SK-N-SH (cell line): ENCODE measurements around the gene OR2M5. TPM values are rescaled to one million over a fixed set of nuclear protein-coding genes. Genes with fewer than 3 reads are reported as not detected.

Experiments
- CTCF ChIA-PET: fragments of 300-600, 350-600 bp; formaldehyde crosslinking; extraction: SDS; loops from one replicate; lab custom pipeline; 2021; lab: Yijun Ruan, JAX
- POLR2A ChIA-PET: fragments of 350-600 bp; sonication (Branson Sonifier 250); formaldehyde crosslinking; extraction: SDS; loops from one replicate; lab custom pipeline; 2020; ENCODE audit warnings: antibody characterized with exemption, inconsistent platforms; lab: Yijun Ruan, JAX
- DNase-seq: peaks from one replicate; pipeline ENCODE4 v3.0.0; 2012
- H2AFZ ChIP-seq: fragments of 200-600 bp; sonication (generic); 2 replicates; pipeline ENCODE4 v1.8.1; 2016; ENCODE audit warnings: antibody characterized with exemption, mild to moderate bottlenecking, low read depth
- H3F3A ChIP-seq: fragments of 200-600 bp; sonication (generic); replicated peaks from 2 replicates; pipeline ENCODE3; 2016; ENCODE audit warnings: antibody characterized with exemption, mild to moderate bottlenecking; ENCODE audit not compliant: insufficient read depth
- H3K27ac ChIP-seq, 2 experiments: fragments of 200-500 bp in 1 of 2; fragments of 200-600 bp in 1 of 2; sonication (Bioruptor generic) in 1 of 2; sonication (generic), shearing (Covaris generic) in 1 of 2; 2 replicates each; pipeline versions ENCODE4 v1.5.1 to v1.6.1; 2014 to 2016; ENCODE audit warnings: low read depth in 2 of 2, inconsistent platforms in 1 of 2, low read length in 1 of 2, mild to moderate bottlenecking in 1 of 2, mixed read lengths in 1 of 2
- H3K27me3 ChIP-seq: fragments of 200-600 bp; sonication (generic), shearing (Covaris generic); 2 replicates; pipeline ENCODE4 v1.6.1; 2016; ENCODE audit warnings: mixed run types; ENCODE audit not compliant: insufficient read depth
- H3K36me3 ChIP-seq, 2 experiments: fragments of 200-500 bp in 1 of 2; fragments of 200-600 bp in 1 of 2; sonication (Bioruptor generic) in 1 of 2; sonication (generic) in 1 of 2; replicated peaks in 1 of 2; 2 replicates each; pipeline versions ENCODE3 to v1.5.1; 2014 to 2016; ENCODE audit warnings: low read length in 1 of 2, mild to moderate bottlenecking in 1 of 2; ENCODE audit not compliant: insufficient read depth in 2 of 2, control insufficient read depth in 1 of 2
- H3K4me1 ChIP-seq, 2 experiments: fragments of 200-500 bp in 1 of 2; fragments of 200-600 bp in 1 of 2; sonication (Bioruptor generic) in 1 of 2; sonication (generic), shearing (Covaris generic) in 1 of 2; 2 replicates each; pipeline versions ENCODE4 v1.5.1 to v1.6.1; 2014 to 2016; ENCODE audit warnings: low read depth in 1 of 2, low read length in 1 of 2, mixed run types in 1 of 2; ENCODE audit not compliant: insufficient read depth in 2 of 2, control insufficient read depth in 1 of 2
- H3K4me2 ChIP-seq: fragments of 200-600 bp; sonication (generic), shearing (Covaris generic); 2 replicates; pipeline ENCODE4 v1.6.1; 2017; ENCODE audit warnings: mixed run types
- H3K4me3 ChIP-seq, 2 experiments: fragments of 200-500 bp in 1 of 2; fragments of 200-600 bp in 1 of 2; sonication (Bioruptor generic) in 1 of 2; sonication (generic), shearing (Covaris generic) in 1 of 2; 2 replicates each; pipeline versions ENCODE4 v1.5.1 to v1.8.1; 2014 to 2016; ENCODE audit warnings: low read depth in 2 of 2, inconsistent platforms in 1 of 2, low read length in 1 of 2, mild to moderate bottlenecking in 1 of 2, mixed read lengths in 1 of 2, moderate library complexity in 1 of 2
- H3K79me2 ChIP-seq: fragments of 200-600 bp; sonication (generic); 2 replicates; pipeline ENCODE4 v1.8.1; 2017; ENCODE audit warnings: mild to moderate bottlenecking; ENCODE audit not compliant: insufficient read depth
- H3K9ac ChIP-seq: fragments of 200-600 bp; sonication (generic); 2 replicates; pipeline ENCODE4 v1.6.1; 2017; ENCODE audit warnings: mixed run types
- H3K9me2 ChIP-seq: fragments of 200-600 bp; sonication (generic); 2 replicates; pipeline ENCODE4 v1.6.1; 2017; ENCODE audit warnings: mixed run types
- H3K9me3 ChIP-seq: fragments of 200-600 bp; sonication (generic); 2 replicates; pipeline ENCODE4 v1.6.1; 2017; ENCODE audit warnings: mixed run types, mild to moderate bottlenecking, moderate library complexity
- H4K20me1 ChIP-seq: fragments of 200-600 bp; sonication (generic); 2 replicates; pipeline ENCODE4 v1.6.1; 2017; ENCODE audit warnings: mild to moderate bottlenecking, mixed run types; ENCODE audit not compliant: insufficient read depth
- CHD2 ChIP-seq: fragments of 150-350 bp; IDR thresholded peaks from 2 replicates; pipeline ENCODE4 v1.6.1; 2018; ENCODE audit warnings: low read length; ENCODE audit not compliant: partially characterized antibody
- EZH2phosphoT487 ChIP-seq: fragments of 200-600 bp; sonication (generic); IDR thresholded peaks from 2 replicates; pipeline ENCODE4 v1.6.1; 2017; ENCODE audit warnings: low read depth, mixed run types, mild to moderate bottlenecking, antibody characterized with exemption, moderate library complexity, borderline replicate concordance
- FOXJ3 ChIP-seq: sonication (generic); formaldehyde crosslinking; IDR thresholded peaks from 2 replicates; pipeline ENCODE4 v1.5.1; 2020; ENCODE audit warnings: mild to moderate bottlenecking, missing genetic modification reagents
- GABPA ChIP-seq: IDR thresholded peaks from 2 replicates; pipeline ENCODE4 v1.4.0; 2012; ENCODE audit warnings: low read depth, mild to moderate bottlenecking
- GATA2 ChIP-seq: sonication (generic); formaldehyde crosslinking; IDR thresholded peaks from 2 replicates; pipeline ENCODE4 v1.5.0; 2020; ENCODE audit warnings: mild to moderate bottlenecking, missing genetic modification reagents
- IRF3 ChIP-seq: fragments of 150-350 bp; IDR thresholded peaks from 2 replicates; pipeline ENCODE4 v1.6.1; 2016; ENCODE audit warnings: mild to moderate bottlenecking, low read depth, low read length
- MEF2A ChIP-seq: IDR thresholded peaks from 2 replicates; pipeline ENCODE4 v1.4.0; 2012; ENCODE audit warnings: low read depth, borderline replicate concordance
- MXI1 ChIP-seq: IDR thresholded peaks from 2 replicates; pipeline ENCODE4 v1.6.1; 2012; ENCODE audit warnings: mild to moderate bottlenecking, low read depth, low read length, improper control_type of control experiment
- NFIC ChIP-seq: IDR thresholded peaks from 2 replicates; pipeline ENCODE4 v1.4.0; 2012; ENCODE audit warnings: borderline replicate concordance
- NRF1 ChIP-seq: IDR thresholded peaks from 2 replicates; pipeline ENCODE4 v1.6.1; 2012; ENCODE audit warnings: low read depth, mild to moderate bottlenecking, low read length
- POLR2AphosphoS5 ChIP-seq: IDR thresholded peaks from 2 replicates; pipeline ENCODE4 v1.6.1; 2012; ENCODE audit warnings: low read depth, low read length
- RCOR1 ChIP-seq: fragments of 150-350 bp; IDR thresholded peaks from 2 replicates; pipeline ENCODE4 v1.6.1; 2017; ENCODE audit warnings: antibody characterized with exemption, low read length
- RFX5 ChIP-seq: IDR thresholded peaks from 2 replicates; pipeline ENCODE4 v1.6.1; 2012; ENCODE audit warnings: mild to moderate bottlenecking, improper control_type of control experiment, low read length
- SIN3A ChIP-seq: IDR thresholded peaks from 2 replicates; pipeline ENCODE4 v1.6.1; 2012; ENCODE audit warnings: low read depth, mild to moderate bottlenecking, low read length, moderate library complexity, borderline replicate concordance
- TAF1 ChIP-seq: IDR thresholded peaks from 2 replicates; pipeline ENCODE4 v1.6.1; 2012; ENCODE audit warnings: low read depth, mild to moderate bottlenecking, low read length, moderate library complexity, borderline replicate concordance
- TCF12 ChIP-seq: IDR thresholded peaks from 2 replicates; pipeline ENCODE4 v1.4.0; 2012
- TEAD4 ChIP-seq: IDR thresholded peaks from 2 replicates; pipeline ENCODE4 v1.4.0; 2012; ENCODE audit warnings: mild to moderate bottlenecking, borderline replicate concordance; ENCODE audit not compliant: insufficient read depth
- WGBS: methylation state at CpG from one replicate; pipeline ENCODE4 v1.1.6; 2017; ENCODE audit warnings: low lambda C conversion rate; 5-methylcytosine and 5-hydroxymethylcytosine counted together
- polyA plus RNA-seq, 3 experiments: library from polyadenylated mRNA; depleted of rRNA; stranded (reverse); fragments of >200 nt; gene quantifications; 2 replicates each; pipeline ENCODE4 v1.2.3, GENCODE V29; 2012
- TF ChIP-seq, protein P1 (sequence below): IDR thresholded peaks from 2 replicates; pipeline ENCODE4 v1.4.0; 2012; ENCODE audit warnings: low read depth
- TF ChIP-seq, protein P2 (sequence below): IDR thresholded peaks from 2 replicates; pipeline ENCODE4 v1.4.0; 2012; ENCODE audit warnings: low read depth, borderline replicate concordance

OR2M5 gene
- polyA plus RNA-seq, 1 of the 3 experiments (the other 2 are of a cell fraction) = not detected

DNA sequence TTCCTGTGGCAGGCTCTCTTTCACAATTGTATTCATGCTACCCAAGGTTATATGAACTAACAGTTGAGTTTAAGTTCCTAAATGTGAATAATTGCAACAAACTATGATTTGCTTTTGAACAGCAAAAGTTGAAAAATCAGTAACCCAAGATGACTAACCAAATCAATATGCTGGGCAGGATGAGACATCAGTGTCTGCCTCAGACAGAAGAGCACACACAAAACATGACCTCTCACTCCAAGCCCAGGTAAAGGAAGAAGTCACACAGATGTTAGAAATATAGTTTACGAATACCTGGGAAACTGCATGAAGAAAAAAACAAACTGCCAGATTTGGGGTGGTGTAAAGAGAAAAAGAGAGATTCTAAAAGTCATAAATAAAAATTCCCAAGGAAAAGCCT, 46.4 kb upstream of the OR2M5 start:
- Histone ChIP-seq H3K27me3 (no peaks in the 10 kb centered on the region), H3F3A (no peaks in the 10 kb centered on the region), H3K9me2 (no peaks in the 10 kb centered on the region), H3K9me3 (no peaks in the 10 kb centered on the region), H3K4me1 (no peaks in the 10 kb centered on the region), H4K20me1 (no peaks in the 10 kb centered on the region), H3K27ac (no peak overlapping the region), H3K36me3 (no peaks in the 10 kb centered on the region), H3K9ac (no peak overlapping the region), H3K4me3 (no peak overlapping the region)
- ChIA-PET POLR2A (no interaction called here), CTCF (no interaction called here)
- TF ChIP-seq GATA2 (no peak), TAF1 (no peak), SIN3A (no peak)
- TF ChIP-seq, protein P1, sequence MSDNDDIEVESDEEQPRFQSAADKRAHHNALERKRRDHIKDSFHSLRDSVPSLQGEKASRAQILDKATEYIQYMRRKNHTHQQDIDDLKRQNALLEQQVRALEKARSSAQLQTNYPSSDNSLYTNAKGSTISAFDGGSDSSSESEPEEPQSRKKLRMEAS = no peak
- TF ChIP-seq, all 33 proteins: peak for 0
- 0% methylated on average over 1 of the region's 1 CpG for WGBS
- no peak overlapping the region for H2AFZ ChIP-seq
- H3K79me2 ChIP-seq = no peaks in the 10 kb centered on the region
- H3K4me2 ChIP-seq = no peak overlapping the region
- no peak for DNase-seq

DNA sequence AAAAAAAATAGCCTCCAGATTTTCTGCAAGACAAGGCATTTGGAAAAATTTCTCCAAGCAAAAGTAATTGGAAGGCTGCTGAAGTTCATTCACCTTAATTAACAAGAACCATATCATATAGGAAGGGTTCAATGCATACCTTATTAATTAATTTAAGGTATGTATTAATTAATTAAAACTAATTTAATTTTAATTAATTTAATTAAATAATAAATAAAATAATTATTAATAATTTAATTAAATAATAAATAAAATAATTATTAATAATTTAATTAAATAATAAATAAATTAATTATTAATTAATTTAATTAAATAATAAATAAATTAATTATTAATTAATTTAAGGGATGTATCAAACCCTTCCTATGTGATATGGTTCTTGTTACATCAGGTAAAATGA, 42.1 kb upstream of the OR2M5 start:
- Histone ChIP-seq H3F3A (no peaks in the 10 kb centered on the region), H3K9ac (no peak overlapping the region), H3K27me3 (no peaks in the 10 kb centered on the region), H3K4me2 (no peak overlapping the region), H3K9me2 (no peaks in the 10 kb centered on the region), H3K27ac (no peak overlapping the region), H2AFZ (no peak overlapping the region), H3K4me3 (no peak overlapping the region), H3K4me1 (no peaks in the 10 kb centered on the region), H3K36me3 (no peaks in the 10 kb centered on the region), H3K79me2 (no peaks in the 10 kb centered on the region), H4K20me1 (no peaks in the 10 kb centered on the region), H3K9me3 (no peaks in the 10 kb centered on the region)
- TF ChIP-seq MEF2A (no peak), POLR2AphosphoS5 (no peak), FOXJ3 (CRISPR knock-in tag) (no peak), CHD2 (no peak), TCF12 (no peak), EZH2phosphoT487 (no peak), SIN3A (no peak), MXI1 (no peak), TEAD4 (no peak), GABPA (no peak), RCOR1 (no peak), IRF3 (no peak), NFIC (no peak), NRF1 (no peak), RFX5 (no peak)
- TF ChIP-seq, protein P2, sequence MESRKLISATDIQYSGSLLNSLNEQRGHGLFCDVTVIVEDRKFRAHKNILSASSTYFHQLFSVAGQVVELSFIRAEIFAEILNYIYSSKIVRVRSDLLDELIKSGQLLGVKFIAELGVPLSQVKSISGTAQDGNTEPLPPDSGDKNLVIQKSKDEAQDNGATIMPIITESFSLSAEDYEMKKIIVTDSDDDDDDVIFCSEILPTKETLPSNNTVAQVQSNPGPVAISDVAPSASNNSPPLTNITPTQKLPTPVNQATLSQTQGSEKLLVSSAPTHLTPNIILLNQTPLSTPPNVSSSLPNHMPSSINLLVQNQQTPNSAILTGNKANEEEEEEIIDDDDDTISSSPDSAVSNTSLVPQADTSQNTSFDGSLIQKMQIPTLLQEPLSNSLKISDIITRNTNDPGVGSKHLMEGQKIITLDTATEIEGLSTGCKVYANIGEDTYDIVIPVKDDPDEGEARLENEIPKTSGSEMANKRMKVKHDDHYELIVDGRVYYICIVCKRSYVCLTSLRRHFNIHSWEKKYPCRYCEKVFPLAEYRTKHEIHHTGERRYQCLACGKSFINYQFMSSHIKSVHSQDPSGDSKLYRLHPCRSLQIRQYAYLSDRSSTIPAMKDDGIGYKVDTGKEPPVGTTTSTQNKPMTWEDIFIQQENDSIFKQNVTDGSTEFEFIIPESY = no peak
- POLR2A ChIA-PET = no interaction called here
- CTCF ChIA-PET = no interaction called here
- no peak for DNase-seq
